Activated CD4-positive, alpha-beta T cell treated with anti-CD3 and anti-CD28 coated beads, Interleukin-2, amount 10 ng/mL, durations not matched to agents 7 days and 5 days (primary cell): ENCODE measurements around the gene KIN. TPM values are rescaled to one million over a fixed set of nuclear protein-coding genes. Genes with fewer than 3 reads are reported as not detected.
"Not testable (repeated sequence)": the region's sequence is repeated elsewhere in the genome, so short reads cannot be mapped to it uniquely, and the experiment has no call there.

Source experiments
- CTCF ChIA-PET: fragments of 350-600 bp; sonication (Branson Sonifier 250); formaldehyde crosslinking; loops from one replicate; lab custom pipeline; 2021; ENCODE audit warnings: antibody characterized with exemption; lab: Charles Lee
- POLR2A ChIA-PET: fragments of 350-600 bp; sonication (Branson Sonifier 250); formaldehyde crosslinking; loops from one replicate; lab custom pipeline; 2021; ENCODE audit warnings: antibody characterized with exemption; lab: Charles Lee
- DNase-seq: peaks from one replicate; pipeline ENCODE4 v3.0.0-alpha.2; 2020
- H3K27ac Mint-ChIP-seq: one replicate; pipeline ENCODE4 v1.8.0; 2021; ENCODE audit warnings: mild to moderate bottlenecking, moderate library complexity, mixed read lengths
- H3K27me3 Mint-ChIP-seq: one replicate; pipeline ENCODE4 v1.8.0; 2021; ENCODE audit warnings: mixed read lengths
- H3K36me3 Mint-ChIP-seq: one replicate; pipeline ENCODE4 v1.8.0; 2021; ENCODE audit warnings: low read depth, mixed read lengths
- H3K4me1 Mint-ChIP-seq: one replicate; pipeline ENCODE4 v1.8.0; 2021; ENCODE audit warnings: mixed read lengths
- H3K4me3 Mint-ChIP-seq: one replicate; pipeline ENCODE4 v1.8.0; 2021; ENCODE audit warnings: mild to moderate bottlenecking, moderate library complexity, mixed read lengths
- H3K9me3 Mint-ChIP-seq: one replicate; pipeline ENCODE4 v1.8.0; 2021; ENCODE audit warnings: mixed read lengths
- total RNA-seq, 2 experiments: library from RNA; stranded (reverse); gene quantifications; one replicate each; pipeline ENCODE4 v1.2.3, GENCODE V29; 2021

Gene KIN
- total RNA-seq, 2 experiments from 2014 or later, result 12.9 to 14.8 TPM

DNA sequence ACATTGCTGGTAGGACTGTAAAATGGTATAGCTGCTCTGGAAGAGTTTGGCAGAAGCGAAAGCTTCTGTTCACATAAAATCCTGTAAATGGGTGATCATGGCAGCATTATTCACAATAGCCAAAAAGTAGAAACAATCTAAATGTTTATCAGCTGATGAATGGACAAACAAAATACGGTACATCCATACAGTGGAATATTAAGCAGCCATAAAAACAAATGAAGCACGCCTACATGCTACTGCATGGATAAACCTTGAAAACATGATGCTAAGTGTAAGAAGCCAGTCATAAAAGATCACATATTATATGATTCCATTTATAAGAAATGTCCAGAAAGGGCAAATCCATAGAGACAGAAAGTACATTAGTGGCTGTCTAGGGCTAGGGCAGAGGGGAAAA, 32.7 kb downstream of the KIN start:
- CTCF ChIA-PET, result no interaction called here
- no peak overlapping the region for H3K4me3 Mint-ChIP-seq
- no peak for DNase-seq
- no peaks in the 10 kb centered on the region for H3K4me1 Mint-ChIP-seq
- H3K9me3 Mint-ChIP-seq, result no peaks in the 10 kb centered on the region
- H3K36me3 Mint-ChIP-seq, result peaks cover 35% of the 10 kb centered on the region
- POLR2A ChIA-PET, result no interaction called here
- H3K27ac Mint-ChIP-seq, result no peak overlapping the region
- H3K27me3 Mint-ChIP-seq, result no peaks in the 10 kb centered on the region

DNA sequence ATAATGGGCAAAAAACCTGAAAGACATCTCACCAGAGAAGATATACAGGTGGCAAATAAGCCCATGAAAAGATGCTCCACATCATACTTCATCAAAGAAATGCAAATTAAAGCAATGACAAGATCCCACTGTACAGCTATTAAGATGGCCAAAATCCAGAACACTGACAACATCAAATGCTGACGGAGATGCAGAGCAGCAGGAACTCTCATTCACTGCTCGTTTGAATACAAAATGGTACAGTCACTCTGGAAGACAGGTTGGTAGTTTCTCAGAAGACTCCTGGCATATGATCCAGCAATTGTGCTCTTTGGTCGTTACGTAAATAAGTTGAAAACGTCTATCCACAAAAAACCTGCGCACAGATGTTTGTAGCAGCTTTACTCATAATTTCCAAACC, 35.5 kb downstream of the KIN start:
- no peaks in the 10 kb centered on the region for H3K9me3 Mint-ChIP-seq
- ChIA-PET CTCF (interaction anchor here (0.9 kb wide), 1 partner anchor 562 kb away, joined by 3 read pairs; no protein-coding TSS in a partner anchor), POLR2A (interaction anchor here (0.6 kb wide), 1 partner anchor 999 kb away, joined by 3 read pairs; no protein-coding TSS in a partner anchor)
- no peak for DNase-seq
- no peak overlapping the region for H3K27ac Mint-ChIP-seq
- peaks cover 22% of the 10 kb centered on the region for H3K36me3 Mint-ChIP-seq
- H3K27me3 Mint-ChIP-seq, result no peaks in the 10 kb centered on the region
- no peak overlapping the region for H3K4me3 Mint-ChIP-seq
- no peaks in the 10 kb centered on the region for H3K4me1 Mint-ChIP-seq

GRCh38 chr10:7750222-7750621, 37.6 kb downstream of the KIN start:
- Mint-ChIP-seq H3K9me3 (no peaks in the 10 kb centered on the region), H3K36me3 (peaks cover 20% of the 10 kb centered on the region), H3K4me1 (no peaks in the 10 kb centered on the region), H3K27ac (no peak overlapping the region), H3K27me3 (no peaks in the 10 kb centered on the region), H3K4me3 (no peak overlapping the region)
- DNase-seq, result no peak
- CTCF ChIA-PET, result interaction anchor here (0.6 kb wide), 1 partner anchor 27 kb away, joined by 3 read pairs; no protein-coding TSS in a partner anchor
- POLR2A ChIA-PET, result no interaction called here

GRCh38 chr10:7748637-7749036, 39.2 kb downstream of the KIN start:
- DNase-seq, H3K27ac Mint-ChIP-seq, H3K4me1 Mint-ChIP-seq, H3K9me3 Mint-ChIP-seq, POLR2A ChIA-PET, H3K27me3 Mint-ChIP-seq, H3K4me3 Mint-ChIP-seq: not testable (repeated sequence)
- CTCF ChIA-PET, result interaction anchor here (0.7 kb wide), 1 partner anchor 27 kb away, joined by 3 read pairs; no protein-coding TSS in a partner anchor
- peaks cover 17% of the 10 kb centered on the region for H3K36me3 Mint-ChIP-seq

DNA sequence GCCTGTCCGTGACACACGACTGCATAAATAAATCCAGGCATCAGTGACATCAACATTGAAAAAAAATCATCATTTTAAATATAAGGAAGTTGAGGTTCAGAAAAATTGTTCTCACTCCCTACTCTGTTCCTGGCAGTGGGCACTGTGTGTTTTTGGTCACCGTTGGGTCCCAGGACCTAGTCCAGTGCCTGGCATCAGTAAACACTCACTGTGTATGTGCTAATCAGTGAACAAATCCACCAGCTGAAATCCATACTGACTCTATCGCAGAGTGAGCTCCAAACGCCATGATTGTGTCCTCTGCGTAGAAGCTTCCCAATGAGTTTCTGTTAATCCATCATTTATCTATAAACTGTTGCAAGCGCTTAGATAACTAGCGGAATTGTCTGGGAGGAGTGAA, 43.5 kb downstream of the KIN start:
- ChIA-PET POLR2A (no interaction called here), CTCF (no interaction called here)
- no peaks in the 10 kb centered on the region for H3K36me3 Mint-ChIP-seq
- H3K9me3 Mint-ChIP-seq, result no peaks in the 10 kb centered on the region
- no peaks in the 10 kb centered on the region for H3K27me3 Mint-ChIP-seq
- no peak overlapping the region for H3K4me3 Mint-ChIP-seq
- no peak overlapping the region for H3K27ac Mint-ChIP-seq
- DNase-seq, result no peak
- H3K4me1 Mint-ChIP-seq, result no peaks in the 10 kb centered on the region

DNA sequence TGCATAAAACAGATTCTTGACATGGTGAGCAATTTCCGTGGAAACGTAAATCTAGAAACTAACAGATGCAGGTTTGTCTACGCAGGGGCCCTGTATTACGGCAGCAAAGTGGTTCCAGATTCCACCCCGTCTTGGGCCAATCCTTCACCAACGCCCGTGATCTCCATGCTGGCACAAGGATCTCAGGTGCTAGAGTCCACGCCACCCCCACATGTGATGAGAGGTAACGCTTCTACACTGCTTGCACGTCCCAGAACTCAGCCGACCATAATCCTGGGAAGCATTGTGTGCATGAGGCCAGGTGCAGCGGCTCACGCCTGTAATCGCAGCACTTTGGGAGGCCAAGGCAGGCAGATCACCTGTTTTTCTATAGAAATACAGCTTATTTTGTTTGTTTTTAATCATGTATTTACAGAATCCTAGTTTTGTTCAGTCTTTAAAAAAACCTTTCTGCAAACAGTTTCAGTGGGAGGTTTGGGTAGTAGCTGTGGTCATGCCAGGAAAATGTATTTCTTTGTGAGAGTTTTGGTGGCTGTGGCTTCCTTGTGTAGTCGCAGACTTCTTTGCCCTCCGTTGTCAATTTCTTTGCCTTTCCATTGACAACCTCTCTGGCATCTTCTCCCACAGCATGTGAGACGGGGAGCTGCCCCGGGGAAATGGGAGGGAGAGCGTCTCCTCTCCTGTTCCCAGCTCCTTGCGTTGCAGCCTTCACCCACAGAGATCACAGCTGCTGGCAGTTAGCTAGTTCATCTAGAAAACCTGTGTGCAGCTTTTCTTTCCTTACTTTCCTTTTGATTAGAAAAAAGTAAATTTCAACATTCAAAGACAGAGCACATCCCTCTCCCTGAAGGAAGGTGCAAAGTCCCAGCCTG, 49.0 kb downstream of the KIN start:
- Mint-ChIP-seq H3K4me3 (no peak overlapping the region), H3K36me3 (no peaks in the 10 kb centered on the region), H3K27me3 (no peaks in the 10 kb centered on the region), H3K27ac (no peak overlapping the region), H3K9me3 (no peaks in the 10 kb centered on the region), H3K4me1 (no peaks in the 10 kb centered on the region)
- DNase-seq, result no peak
- ChIA-PET CTCF (interaction anchor here (0.6 to 0.7 kb wide), 2 partner anchors 28 to 1327 kb away, joined by 3 read pairs; no protein-coding TSS in a partner anchor), POLR2A (no interaction called here)

DNA sequence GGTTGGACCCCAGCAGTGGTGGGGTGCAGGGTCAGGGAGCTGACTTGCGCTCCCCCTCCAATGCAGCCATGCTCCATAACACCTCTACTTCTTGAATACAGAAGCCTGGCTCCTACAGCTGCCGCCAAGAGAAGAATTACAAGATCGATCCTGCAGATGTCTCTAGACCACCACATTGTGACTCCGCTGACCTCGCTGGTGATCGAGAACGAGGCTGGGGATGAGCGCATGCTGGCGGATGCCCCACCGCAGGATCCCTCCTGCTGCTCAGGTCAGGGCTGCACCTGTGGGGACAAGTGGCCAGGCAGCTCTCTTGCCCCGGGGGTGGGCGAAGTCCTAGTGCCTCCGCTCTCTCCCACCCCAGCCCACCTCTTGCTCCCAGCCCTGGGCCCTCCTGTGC, 53.0 kb downstream of the KIN start:
- H3K27me3 Mint-ChIP-seq, result no peaks in the 10 kb centered on the region
- H3K36me3 Mint-ChIP-seq, result no peaks in the 10 kb centered on the region
- no peaks in the 10 kb centered on the region for H3K4me1 Mint-ChIP-seq
- H3K9me3 Mint-ChIP-seq, result no peaks in the 10 kb centered on the region
- H3K4me3 Mint-ChIP-seq, result no peak overlapping the region
- ChIA-PET POLR2A (no interaction called here), CTCF (no interaction called here)
- no peak for DNase-seq
- no peak overlapping the region for H3K27ac Mint-ChIP-seq

GRCh38 chr10:7722927-7723529, 64.8 kb downstream of the KIN start:
- POLR2A ChIA-PET, result no interaction called here

GRCh38 chr10:7720478-7720877, 67.3 kb downstream of the KIN start:
- peaks cover 8% of the 10 kb centered on the region for H3K4me1 Mint-ChIP-seq
- CTCF ChIA-PET, result no interaction called here
- no peaks in the 10 kb centered on the region for H3K36me3 Mint-ChIP-seq
- H3K27ac Mint-ChIP-seq, result no peak overlapping the region
- POLR2A ChIA-PET, result no interaction called here
- no peaks in the 10 kb centered on the region for H3K9me3 Mint-ChIP-seq
- no peak for DNase-seq
- H3K27me3 Mint-ChIP-seq, result peaks cover 4% of the 10 kb centered on the region
- no peak overlapping the region for H3K4me3 Mint-ChIP-seq

More at GRCh38 chr10:7722927-7723529, 64.8 kb downstream of the KIN start:
- Mint-ChIP-seq H3K4me1 (peaks cover 4% of the 10 kb centered on the region), H3K27ac (no peak overlapping the region), H3K36me3 (no peaks in the 10 kb centered on the region), H3K9me3 (no peaks in the 10 kb centered on the region), H3K27me3 (peaks cover 7% of the 10 kb centered on the region), H3K4me3 (no peak overlapping the region)
- no peak for DNase-seq
- CTCF ChIA-PET, result interaction anchor here (1.5 kb wide), 1 partner anchor 9 kb away, joined by 3 read pairs; no protein-coding TSS in a partner anchor

GRCh38 chr10:7718685-7719084, 69.1 kb downstream of the KIN start:
- Mint-ChIP-seq H3K9me3 (no peaks in the 10 kb centered on the region), H3K36me3 (no peaks in the 10 kb centered on the region), H3K27me3 (peaks cover 2% of the 10 kb centered on the region), H3K4me1 (peaks cover 8% of the 10 kb centered on the region), H3K4me3 (no peak overlapping the region), H3K27ac (no peak overlapping the region)
- ChIA-PET POLR2A (no interaction called here), CTCF (no interaction called here)
- no peak for DNase-seq

- CTCF ChIA-PET, result no interaction called here
- Mint-ChIP-seq H3K9me3 (no peaks in the 10 kb centered on the region), H3K27ac (no peak overlapping the region), H3K4me3 (no peak overlapping the region), H3K27me3 (no peaks in the 10 kb centered on the region), H3K4me1 (peaks cover 8% of the 10 kb centered on the region), H3K36me3 (no peaks in the 10 kb centered on the region)
- POLR2A ChIA-PET, result no interaction called here
- DNase-seq, result no peak
Observed at GRCh38 chr10:7717767-7718166, 70.0 kb downstream of the KIN start.

DNA sequence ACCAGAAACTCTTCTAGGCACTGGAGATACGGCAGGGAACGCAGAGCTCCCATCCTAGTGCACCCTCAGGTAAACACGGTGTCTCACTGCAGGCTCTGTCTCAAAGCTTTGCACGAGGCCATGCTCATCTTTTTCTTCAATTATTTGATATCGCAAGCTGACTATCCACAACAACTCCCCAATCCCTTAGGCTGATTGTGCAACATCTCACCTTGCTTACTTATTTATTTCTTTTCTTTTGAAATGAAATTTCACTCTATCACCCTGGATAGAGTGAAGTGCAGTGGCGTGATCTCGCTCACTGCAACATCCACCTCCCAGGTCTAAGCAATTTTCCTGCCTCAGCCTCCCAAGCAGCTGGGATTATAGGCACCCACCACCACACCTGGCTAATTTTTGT, 72.3 kb downstream of the KIN start:
- peaks cover 8% of the 10 kb centered on the region for H3K4me1 Mint-ChIP-seq
- H3K27ac Mint-ChIP-seq, result no peak overlapping the region
- H3K27me3 Mint-ChIP-seq, result peaks cover 3% of the 10 kb centered on the region
- ChIA-PET POLR2A (no interaction called here), CTCF (interaction anchor here (0.7 to 0.9 kb wide), 3 partner anchors 14 to 808 kb away, joined by 3 to 5 read pairs (median 3); no protein-coding TSS in a partner anchor)
- no peak overlapping the region for H3K4me3 Mint-ChIP-seq
- no peaks in the 10 kb centered on the region for H3K9me3 Mint-ChIP-seq
- H3K36me3 Mint-ChIP-seq, result no peaks in the 10 kb centered on the region
- DNase-seq, result no peak

GRCh38 chr10:7711075-7711474, 76.7 kb downstream of the KIN start:
- DNase-seq, POLR2A ChIA-PET, H3K9me3 Mint-ChIP-seq, H3K4me1 Mint-ChIP-seq, H3K27ac Mint-ChIP-seq, H3K36me3 Mint-ChIP-seq, CTCF ChIA-PET, H3K4me3 Mint-ChIP-seq: not testable (repeated sequence)
- H3K27me3 Mint-ChIP-seq, result peaks cover 13% of the 10 kb centered on the region
